HEK293 (cell line): ENCODE results near the gene RRP1B.

Experiments
- CTCF ChIA-PET: fragments of 350-600 bp; formaldehyde crosslinking; extraction: SDS; loops from one replicate; lab custom pipeline; 2021; ENCODE audit warnings: antibody characterized with exemption; lab: Yijun Ruan, JAX
- POLR2A ChIA-PET: fragments of 300-600 bp; formaldehyde crosslinking; extraction: SDS; loops from one replicate; lab custom pipeline; 2020; ENCODE audit warnings: antibody characterized with exemption, inconsistent platforms; lab: Yijun Ruan, JAX
- H3K27ac ChIP-seq: fragments of 200-500 bp; sonication (Bioruptor generic); 2 replicates; pipeline ENCODE4 v1.5.1; 2014; ENCODE audit warnings: low read depth, low read length, control low read depth, inconsistent platforms; ENCODE audit errors: extremely low read depth
- H3K36me3 ChIP-seq, 2 experiments: fragments of 200-500 bp in 1 of 2; sonication (Bioruptor generic) in 1 of 2; 1 replicate in 1 of 2; 2 replicates in 1 of 2; pipeline ENCODE4 v1.5.1; 2014 to 2017; ENCODE audit warnings: inconsistent platforms in 2 of 2, low read length in 2 of 2; ENCODE audit not compliant: control insufficient read depth in 2 of 2, insufficient read depth in 1 of 2
- H3K4me1 ChIP-seq: fragments of 200-500 bp; sonication (Bioruptor generic); 2 replicates; pipeline ENCODE4 v1.5.1; 2014; ENCODE audit warnings: mild to moderate bottlenecking, low read length, inconsistent platforms; ENCODE audit not compliant: control insufficient read depth, insufficient read depth
- H3K4me3 ChIP-seq: 2 replicates; pipeline ENCODE4 v1.5.1; 2011; ENCODE audit warnings: low read depth, mild to moderate bottlenecking, control low read depth, low read length, moderate library complexity
- H3K9me3 ChIP-seq: fragments of 200-500 bp; sonication (Bioruptor generic); 2 replicates; pipeline ENCODE4 v1.5.1; 2014; ENCODE audit warnings: low read depth, low read length, inconsistent platforms; ENCODE audit not compliant: control insufficient read depth, insufficient read depth
- BCL11B ChIP-seq: fragments of 450-650 bp; formaldehyde crosslinking; IDR thresholded peaks from 2 replicates; pipeline ENCODE4 v1.5.1; 2016; ENCODE audit warnings: low read depth, missing biosample characterization, missing genetic modification characterization
- FEZF1 ChIP-seq: fragments of 450-650 bp; formaldehyde crosslinking; IDR thresholded peaks from 2 replicates; pipeline ENCODE4 v1.5.1; 2016; ENCODE audit warnings: missing biosample characterization, missing genetic modification characterization
- GLIS1 ChIP-seq: fragments of 450-650 bp; formaldehyde crosslinking; IDR thresholded peaks from 2 replicates; pipeline ENCODE4 v1.5.1; 2016; ENCODE audit warnings: missing biosample characterization, missing genetic modification characterization
- GLIS2 ChIP-seq: fragments of 450-650 bp; formaldehyde crosslinking; IDR thresholded peaks from 2 replicates; pipeline ENCODE4 v1.5.1; 2016; ENCODE audit warnings: missing biosample characterization, missing genetic modification characterization
- HOXC10 ChIP-seq: sonication (generic); formaldehyde crosslinking; IDR thresholded peaks from 2 replicates; pipeline ENCODE4 v1.8.1; 2023; ENCODE audit warnings: mild to moderate bottlenecking, missing genetic modification reagents
- KLF7 ChIP-seq: fragments of 450-650 bp; formaldehyde crosslinking; IDR thresholded peaks from 2 replicates; pipeline ENCODE4 v1.5.1; 2016; ENCODE audit warnings: missing biosample characterization, missing genetic modification characterization, borderline replicate concordance
- MZF1 ChIP-seq: fragments of 450-650 bp; formaldehyde crosslinking; IDR thresholded peaks from 2 replicates; pipeline ENCODE4 v1.5.1; 2017; ENCODE audit warnings: missing biosample characterization, missing genetic modification characterization, borderline replicate concordance
- OSR2 ChIP-seq: fragments of 450-650 bp; formaldehyde crosslinking; IDR thresholded peaks from 2 replicates; pipeline ENCODE4 v1.5.1; 2016; ENCODE audit warnings: missing biosample characterization, missing genetic modification characterization
- SP2 ChIP-seq: fragments of 450-650 bp; formaldehyde crosslinking; IDR thresholded peaks from 2 replicates; pipeline ENCODE4 v1.5.1; 2016; ENCODE audit warnings: missing biosample characterization, missing genetic modification characterization
- ZNF223 ChIP-seq: fragments of 450-650 bp; formaldehyde crosslinking; IDR thresholded peaks from 2 replicates; pipeline ENCODE4 v1.5.1; 2016; ENCODE audit warnings: missing biosample characterization, missing genetic modification characterization
- ZNF280C ChIP-seq: fragments of 450-650 bp; formaldehyde crosslinking; IDR thresholded peaks from 2 replicates; pipeline ENCODE4 v1.5.1; 2016; ENCODE audit warnings: missing biosample characterization, missing genetic modification characterization
- ZNF292 ChIP-seq: fragments of 450-650 bp; formaldehyde crosslinking; IDR thresholded peaks from 2 replicates; pipeline ENCODE4 v1.5.1; 2016; ENCODE audit warnings: low read depth, missing biosample characterization, missing genetic modification characterization, borderline replicate concordance
- ZNF324 ChIP-seq: fragments of 450-650 bp; formaldehyde crosslinking; IDR thresholded peaks from 2 replicates; pipeline ENCODE4 v1.5.1; 2016; ENCODE audit warnings: missing biosample characterization, missing genetic modification characterization
- ZNF416 ChIP-seq: fragments of 450-650 bp; formaldehyde crosslinking; IDR thresholded peaks from 2 replicates; pipeline ENCODE4 v1.5.1; 2016; ENCODE audit warnings: missing biosample characterization, missing genetic modification characterization
- ZNF433 ChIP-seq: fragments of 450-650 bp; formaldehyde crosslinking; IDR thresholded peaks from 2 replicates; pipeline ENCODE4 v1.5.1; 2016; ENCODE audit warnings: missing biosample characterization, missing genetic modification characterization, low read depth
- ZNF600 ChIP-seq: fragments of 450-650 bp; formaldehyde crosslinking; IDR thresholded peaks from 2 replicates; pipeline ENCODE4 v1.5.1; 2016; ENCODE audit warnings: missing biosample characterization, missing genetic modification characterization
- ZNF654 ChIP-seq: fragments of 450-650 bp; formaldehyde crosslinking; IDR thresholded peaks from 2 replicates; pipeline ENCODE4 v1.5.1; 2016; ENCODE audit warnings: low read depth, missing biosample characterization, missing genetic modification characterization
- ZNF677 ChIP-seq: fragments of 450-650 bp; IDR thresholded peaks from 2 replicates; pipeline ENCODE4 v1.5.0; 2018; ENCODE audit warnings: missing biosample characterization, mild to moderate bottlenecking, missing genetic modification characterization, moderate library complexity
- ZSCAN16 ChIP-seq: fragments of 450-650 bp; formaldehyde crosslinking; IDR thresholded peaks from 2 replicates; pipeline ENCODE4 v1.5.1; 2016; ENCODE audit warnings: missing biosample characterization, missing genetic modification characterization
- TF ChIP-seq, protein P1 (sequence below): IDR thresholded peaks from 2 replicates; pipeline ENCODE4 v1.6.1; 2011; ENCODE audit warnings: mild to moderate bottlenecking, low read depth, low read length, borderline replicate concordance
- TF ChIP-seq, protein P2 (sequence below): fragments of 450-650 bp; formaldehyde crosslinking; IDR thresholded peaks from 2 replicates; pipeline ENCODE4 v1.5.1; 2016; ENCODE audit warnings: missing biosample characterization, missing genetic modification characterization
- TF ChIP-seq, protein P3 (sequence below): fragments of 450-650 bp; formaldehyde crosslinking; IDR thresholded peaks from 2 replicates; pipeline ENCODE4 v1.5.1; 2016; ENCODE audit warnings: missing biosample characterization, missing genetic modification characterization
- TF ChIP-seq, protein P4 (sequence below): fragments of 450-650 bp; formaldehyde crosslinking; IDR thresholded peaks from 2 replicates; pipeline ENCODE4 v1.5.1; 2016; ENCODE audit warnings: missing biosample characterization, missing genetic modification characterization, borderline replicate concordance
- TF ChIP-seq, protein P5 (sequence below): fragments of 450-650 bp; IDR thresholded peaks from 2 replicates; pipeline ENCODE4 v1.5.1; 2018; ENCODE audit warnings: missing biosample characterization, missing genetic modification characterization

Gene RRP1B

GRCh38 chr21:43723648-43724047, 64.3 kb downstream of the RRP1B start (continued):
- TF ChIP-seq OSR2 (no peak), ZNF654 (tag by site-specific recombination) (no peak), ZNF292 (tag by site-specific recombination) (no peak), MZF1 (tag by site-specific recombination) (no peak), ZNF677 (no peak), ZSCAN16 (tag by site-specific recombination) (no peak), GLIS1 (no peak), ZNF416 (tag by site-specific recombination) (no peak), KLF7 (tag by site-specific recombination) (no peak)
- TF ChIP-seq, protein P1, sequence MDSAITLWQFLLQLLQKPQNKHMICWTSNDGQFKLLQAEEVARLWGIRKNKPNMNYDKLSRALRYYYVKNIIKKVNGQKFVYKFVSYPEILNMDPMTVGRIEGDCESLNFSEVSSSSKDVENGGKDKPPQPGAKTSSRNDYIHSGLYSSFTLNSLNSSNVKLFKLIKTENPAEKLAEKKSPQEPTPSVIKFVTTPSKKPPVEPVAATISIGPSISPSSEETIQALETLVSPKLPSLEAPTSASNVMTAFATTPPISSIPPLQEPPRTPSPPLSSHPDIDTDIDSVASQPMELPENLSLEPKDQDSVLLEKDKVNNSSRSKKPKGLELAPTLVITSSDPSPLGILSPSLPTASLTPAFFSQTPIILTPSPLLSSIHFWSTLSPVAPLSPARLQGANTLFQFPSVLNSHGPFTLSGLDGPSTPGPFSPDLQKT, result no peak
- TF ChIP-seq, protein P2, sequence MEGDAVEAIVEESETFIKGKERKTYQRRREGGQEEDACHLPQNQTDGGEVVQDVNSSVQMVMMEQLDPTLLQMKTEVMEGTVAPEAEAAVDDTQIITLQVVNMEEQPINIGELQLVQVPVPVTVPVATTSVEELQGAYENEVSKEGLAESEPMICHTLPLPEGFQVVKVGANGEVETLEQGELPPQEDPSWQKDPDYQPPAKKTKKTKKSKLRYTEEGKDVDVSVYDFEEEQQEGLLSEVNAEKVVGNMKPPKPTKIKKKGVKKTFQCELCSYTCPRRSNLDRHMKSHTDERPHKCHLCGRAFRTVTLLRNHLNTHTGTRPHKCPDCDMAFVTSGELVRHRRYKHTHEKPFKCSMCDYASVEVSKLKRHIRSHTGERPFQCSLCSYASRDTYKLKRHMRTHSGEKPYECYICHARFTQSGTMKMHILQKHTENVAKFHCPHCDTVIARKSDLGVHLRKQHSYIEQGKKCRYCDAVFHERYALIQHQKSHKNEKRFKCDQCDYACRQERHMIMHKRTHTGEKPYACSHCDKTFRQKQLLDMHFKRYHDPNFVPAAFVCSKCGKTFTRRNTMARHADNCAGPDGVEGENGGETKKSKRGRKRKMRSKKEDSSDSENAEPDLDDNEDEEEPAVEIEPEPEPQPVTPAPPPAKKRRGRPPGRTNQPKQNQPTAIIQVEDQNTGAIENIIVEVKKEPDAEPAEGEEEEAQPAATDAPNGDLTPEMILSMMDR (tag by site-specific recombination), result no peak
- TF ChIP-seq, protein P3, sequence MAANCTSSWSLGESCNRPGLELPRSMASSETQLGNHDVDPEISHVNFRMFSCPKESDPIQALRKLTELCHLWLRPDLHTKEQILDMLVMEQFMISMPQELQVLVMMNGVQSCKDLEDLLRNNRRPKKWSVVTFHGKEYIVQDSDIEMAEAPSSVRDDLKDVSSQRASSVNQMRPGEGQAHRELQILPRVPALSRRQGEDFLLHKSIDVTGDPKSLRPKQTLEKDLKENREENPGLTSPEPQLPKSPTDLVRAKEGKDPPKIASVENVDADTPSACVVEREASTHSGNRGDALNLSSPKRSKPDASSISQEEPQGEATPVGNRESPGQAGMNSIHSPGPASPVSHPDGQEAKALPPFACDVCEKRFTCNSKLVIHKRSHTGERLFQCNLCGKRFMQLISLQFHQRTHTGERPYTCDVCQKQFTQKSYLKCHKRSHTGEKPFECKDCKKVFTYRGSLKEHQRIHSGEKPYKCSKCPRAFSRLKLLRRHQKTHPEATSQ (tag by site-specific recombination), result no peak

DNA sequence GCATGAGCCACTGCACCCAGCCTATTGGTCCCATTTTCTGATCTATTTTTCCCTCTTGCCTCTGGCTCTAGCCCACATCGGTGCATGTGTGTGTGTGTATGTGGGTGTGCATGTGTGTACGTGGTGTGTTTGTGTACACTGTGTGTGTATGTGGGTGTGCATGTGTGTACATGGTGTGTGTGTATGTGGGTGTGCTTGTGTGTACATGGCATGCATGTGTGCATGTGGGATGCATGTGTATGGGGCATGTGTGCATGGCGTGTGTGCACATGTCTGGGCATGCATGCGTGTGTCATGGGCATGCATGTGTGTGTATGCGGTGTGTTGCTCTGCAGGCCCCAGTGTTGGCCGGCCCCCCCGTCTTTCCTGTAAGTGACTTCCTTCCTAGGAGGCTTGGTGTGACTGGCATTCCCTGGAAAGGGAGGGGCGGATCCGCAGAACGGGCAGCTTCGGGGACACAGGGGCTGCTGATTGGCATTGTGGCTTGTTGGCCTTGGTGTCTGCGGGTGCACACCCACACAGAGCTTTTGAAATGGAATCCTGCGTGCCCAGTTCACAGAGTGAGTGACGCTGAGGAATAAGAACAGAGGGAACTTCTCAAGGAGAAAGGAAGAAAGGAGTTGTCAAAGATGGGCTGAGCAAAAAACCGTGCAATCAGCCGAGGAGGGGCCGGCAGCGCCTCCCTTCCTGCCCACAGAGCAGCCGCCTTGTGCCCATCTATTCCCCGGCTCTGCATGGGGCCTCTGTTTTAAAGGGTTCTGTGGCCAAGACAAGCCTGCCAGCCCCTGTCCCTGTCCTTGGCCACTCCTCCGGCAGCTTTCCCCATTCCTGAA, 67.5 kb downstream of the RRP1B start:
- Histone ChIP-seq H3K4me1 (peaks cover 6% of the 10 kb centered on the region; the same call in 1 of the 2 replicates), H3K9me3 (no peaks in the 10 kb centered on the region), H3K27ac (no peak overlapping the region; the same call in 1 of the 2 replicates), H3K36me3 (peaks cover 0 to 21% of the 10 kb centered on the region in 2 experiments; a peak in 2 of 3 replicates), H3K4me3 (no peak overlapping the region)
- ChIA-PET POLR2A (no interaction called here), CTCF (no interaction called here)
- TF ChIP-seq BCL11B (tag by site-specific recombination), result no peak
- no peak for TF ChIP-seq ZNF223 (tag by site-specific recombination)
- TF ChIP-seq HOXC10 (CRISPR knock-in tag), result no peak
- TF ChIP-seq FEZF1, result no peak
- no peak for TF ChIP-seq MZF1 (tag by site-specific recombination)
- TF ChIP-seq, protein P4, sequence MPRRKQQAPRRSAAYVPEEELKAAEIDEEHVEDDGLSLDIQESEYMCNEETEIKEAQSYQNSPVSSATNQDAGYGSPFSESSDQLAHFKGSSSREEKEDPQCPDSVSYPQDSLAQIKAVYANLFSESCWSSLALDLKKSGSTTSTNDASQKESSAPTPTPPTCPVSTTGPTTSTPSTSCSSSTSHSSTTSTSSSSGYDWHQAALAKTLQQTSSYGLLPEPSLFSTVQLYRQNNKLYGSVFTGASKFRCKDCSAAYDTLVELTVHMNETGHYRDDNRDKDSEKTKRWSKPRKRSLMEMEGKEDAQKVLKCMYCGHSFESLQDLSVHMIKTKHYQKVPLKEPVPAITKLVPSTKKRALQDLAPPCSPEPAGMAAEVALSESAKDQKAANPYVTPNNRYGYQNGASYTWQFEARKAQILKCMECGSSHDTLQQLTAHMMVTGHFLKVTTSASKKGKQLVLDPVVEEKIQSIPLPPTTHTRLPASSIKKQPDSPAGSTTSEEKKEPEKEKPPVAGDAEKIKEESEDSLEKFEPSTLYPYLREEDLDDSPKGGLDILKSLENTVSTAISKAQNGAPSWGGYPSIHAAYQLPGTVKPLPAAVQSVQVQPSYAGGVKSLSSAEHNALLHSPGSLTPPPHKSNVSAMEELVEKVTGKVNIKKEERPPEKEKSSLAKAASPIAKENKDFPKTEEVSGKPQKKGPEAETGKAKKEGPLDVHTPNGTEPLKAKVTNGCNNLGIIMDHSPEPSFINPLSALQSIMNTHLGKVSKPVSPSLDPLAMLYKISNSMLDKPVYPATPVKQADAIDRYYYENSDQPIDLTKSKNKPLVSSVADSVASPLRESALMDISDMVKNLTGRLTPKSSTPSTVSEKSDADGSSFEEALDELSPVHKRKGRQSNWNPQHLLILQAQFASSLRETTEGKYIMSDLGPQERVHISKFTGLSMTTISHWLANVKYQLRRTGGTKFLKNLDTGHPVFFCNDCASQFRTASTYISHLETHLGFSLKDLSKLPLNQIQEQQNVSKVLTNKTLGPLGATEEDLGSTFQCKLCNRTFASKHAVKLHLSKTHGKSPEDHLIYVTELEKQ (tag by site-specific recombination), result no peak
- TF ChIP-seq SP2 (tag by site-specific recombination), result peak; percentile 1; the same call in 1 of the 2 replicates
- no peak for TF ChIP-seq ZNF600 (tag by site-specific recombination)
- TF ChIP-seq, protein P5, sequence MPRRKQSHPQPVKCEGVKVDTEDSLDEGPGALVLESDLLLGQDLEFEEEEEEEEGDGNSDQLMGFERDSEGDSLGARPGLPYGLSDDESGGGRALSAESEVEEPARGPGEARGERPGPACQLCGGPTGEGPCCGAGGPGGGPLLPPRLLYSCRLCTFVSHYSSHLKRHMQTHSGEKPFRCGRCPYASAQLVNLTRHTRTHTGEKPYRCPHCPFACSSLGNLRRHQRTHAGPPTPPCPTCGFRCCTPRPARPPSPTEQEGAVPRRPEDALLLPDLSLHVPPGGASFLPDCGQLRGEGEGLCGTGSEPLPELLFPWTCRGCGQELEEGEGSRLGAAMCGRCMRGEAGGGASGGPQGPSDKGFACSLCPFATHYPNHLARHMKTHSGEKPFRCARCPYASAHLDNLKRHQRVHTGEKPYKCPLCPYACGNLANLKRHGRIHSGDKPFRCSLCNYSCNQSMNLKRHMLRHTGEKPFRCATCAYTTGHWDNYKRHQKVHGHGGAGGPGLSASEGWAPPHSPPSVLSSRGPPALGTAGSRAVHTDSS (tag by site-specific recombination), result no peak
- TF ChIP-seq GLIS2 (tag by site-specific recombination), result no peak
- no peak for TF ChIP-seq ZNF433 (tag by site-specific recombination)
- no peak for TF ChIP-seq ZNF280C (tag by site-specific recombination)
- no peak for TF ChIP-seq ZNF324 (tag by site-specific recombination)
